Measurements from ENCODE around the gene RASGRP4.
"Not testable (repeated sequence)": the region's sequence is repeated elsewhere in the genome, so short reads cannot be mapped to it uniquely, and the experiment has no call there.

Gene RASGRP4

DNA sequence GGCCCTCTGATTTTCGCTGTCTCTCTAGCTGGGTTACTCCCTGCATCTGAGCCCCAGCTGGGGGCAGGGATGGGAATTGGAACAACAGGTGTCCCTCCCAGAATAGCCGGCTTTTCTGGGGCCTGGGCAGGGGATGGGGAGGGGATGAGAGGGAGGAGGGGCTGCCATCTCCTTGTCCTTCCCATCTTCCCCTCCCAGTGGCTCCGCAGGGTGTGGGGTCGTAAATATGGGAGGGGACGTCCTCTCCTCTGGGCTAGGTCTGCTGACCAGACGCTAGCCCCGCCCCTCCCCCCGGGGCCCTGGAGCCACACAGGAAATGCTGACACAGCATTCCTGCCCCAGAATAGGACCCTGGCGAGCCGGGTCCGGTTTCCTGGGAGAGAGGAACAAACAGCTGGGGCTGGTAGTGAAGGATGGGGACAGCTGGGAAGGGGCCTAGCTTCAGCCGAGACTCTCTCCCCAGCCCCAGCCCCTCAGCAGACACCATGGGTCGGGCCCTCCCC is 8.6 kb upstream of the RASGRP4 start:
- no peaks in the 10 kb centered on the region for H3K36me3 ChIP-seq (replicated peaks)
- peaks cover 10% of the 10 kb centered on the region for H3K27me3 ChIP-seq (replicated peaks)
- DNase-seq = no peak
- in situ Hi-C loops (cut with HindIII; ENCODE audit: low pct_ligation_motif_present, low sequenced_read_pairs) = no loop called here
- TF ChIP-seq CTCF (IDR thresholded peaks at IDR 0.05; ENCODE audit: low read depth, low read length, missing control alignments) = no peak
- no peak overlapping the region for H3K4me3 ChIP-seq (ENCODE audit: low read depth, low read length)
- no peak overlapping the region for H3K27ac ChIP-seq

DNA sequence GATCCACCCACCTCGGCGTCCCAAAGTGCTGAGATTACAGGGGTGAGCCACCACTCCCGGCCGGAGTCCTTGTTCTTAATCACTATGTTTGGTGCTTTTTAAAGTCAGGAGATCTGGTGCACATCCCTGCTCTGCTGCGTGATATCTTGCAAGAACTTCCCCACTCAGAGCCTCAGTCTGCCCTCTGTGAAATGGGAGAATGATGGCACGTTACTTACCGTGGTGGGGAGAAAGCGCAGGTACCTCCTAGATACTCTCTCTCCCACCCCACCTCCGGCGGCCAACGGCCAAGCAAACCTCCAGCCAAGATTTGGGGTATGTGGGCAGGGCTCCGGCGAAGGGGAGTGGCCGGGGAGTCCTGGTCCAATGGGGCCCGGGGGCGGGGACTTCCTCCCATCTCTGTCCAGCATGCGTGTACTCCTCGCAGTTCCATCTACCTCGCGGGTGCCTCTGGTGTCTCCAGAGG is 7.3 kb upstream of the RASGRP4 start, which contains the start of gene RYR1:
Gene RYR1 (plus strand): TSS at position 424 of the 466 bp plus-strand sequence. CDS start 139 bp downstream, outside the sequence.
- H3K4me3 ChIP-seq (ENCODE audit: low read depth, low read length) = no peak within 1 kb of the TSS

DNA sequence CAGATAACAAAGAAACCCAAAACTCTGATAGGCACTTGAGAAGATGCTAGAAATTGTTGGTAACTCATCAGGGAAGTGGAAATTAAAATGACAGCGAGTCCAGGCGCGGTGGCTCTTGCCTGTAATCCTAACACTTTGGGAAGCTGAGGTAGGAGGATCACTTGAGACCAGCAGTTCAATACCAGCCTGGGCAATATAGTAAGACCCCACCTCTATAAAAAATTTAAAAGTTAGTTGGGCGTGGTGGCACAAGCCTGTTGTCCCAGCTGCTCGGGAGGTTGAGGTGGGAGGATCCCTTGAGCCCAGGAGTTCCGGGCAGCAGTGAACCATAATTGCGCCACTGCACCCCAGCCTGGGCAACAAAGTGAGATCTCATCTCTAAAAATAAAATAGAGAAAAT is 4.9 kb upstream of the RASGRP4 start:
- no peak for DNase-seq
- no peak for TF ChIP-seq CTCF (IDR thresholded peaks at IDR 0.05; ENCODE audit: low read depth, low read length, missing control alignments)
- in situ Hi-C loops (cut with HindIII; ENCODE audit: low pct_ligation_motif_present, low sequenced_read_pairs) = no loop called here
- Histone ChIP-seq H3K36me3 (replicated peaks) (no peaks in the 10 kb centered on the region), H3K27ac (no peak overlapping the region), H3K4me3 (ENCODE audit: low read depth, low read length) (no peak overlapping the region), H3K27me3 (replicated peaks) (peaks cover 10% of the 10 kb centered on the region)

More for the DNA sequence above, 7.3 kb upstream of the RASGRP4 start, which contains the start of gene RYR1:
- Histone ChIP-seq H3K27me3 (replicated peaks) (peaks cover 10% of the 10 kb centered on the region), H3K36me3 (replicated peaks) (no peaks in the 10 kb centered on the region), H3K27ac (no peak within 1 kb of the TSS)
- no peak for TF ChIP-seq CTCF (IDR thresholded peaks at IDR 0.05; ENCODE audit: low read depth, low read length, missing control alignments)
- in situ Hi-C loops (cut with HindIII; ENCODE audit: low pct_ligation_motif_present, low sequenced_read_pairs) = no loop called here
- DNase-seq = peak; percentile 5

DNA sequence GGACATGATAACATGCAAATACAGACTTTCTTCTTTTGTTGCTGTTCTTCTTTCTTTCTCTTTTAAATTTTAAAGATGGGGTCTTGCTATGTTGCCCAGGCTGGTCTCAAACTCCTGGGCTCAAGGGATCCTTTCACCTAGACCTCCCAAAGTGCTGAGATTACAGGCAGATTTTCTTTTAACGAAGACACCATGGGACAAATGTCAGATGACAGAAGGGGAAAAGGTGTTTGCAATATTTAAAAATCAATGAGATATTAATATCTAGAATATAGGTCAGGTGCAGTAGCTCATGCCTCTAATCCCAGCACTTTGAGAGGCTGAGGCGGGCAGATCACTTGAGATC is 3.8 kb upstream of the RASGRP4 start:
- Histone ChIP-seq H3K27ac (no peak overlapping the region), H3K27me3 (replicated peaks) (peaks cover 10% of the 10 kb centered on the region), H3K4me3 (ENCODE audit: low read depth, low read length) (no peak overlapping the region), H3K36me3 (replicated peaks) (no peaks in the 10 kb centered on the region)
- no peak for DNase-seq
- no peak for TF ChIP-seq CTCF (IDR thresholded peaks at IDR 0.05; ENCODE audit: low read depth, low read length, missing control alignments)
- in situ Hi-C loops (cut with HindIII; ENCODE audit: low pct_ligation_motif_present, low sequenced_read_pairs) = no loop called here

GRCh38 chr19:38429055-38429810 is 3.2 kb upstream of the RASGRP4 start:
- no peak for DNase-seq
- H3K4me3 ChIP-seq (ENCODE audit: low read depth, low read length) = no peak overlapping the region
- peaks cover 7% of the 10 kb centered on the region for H3K27me3 ChIP-seq (replicated peaks)
- in situ Hi-C loops (cut with HindIII; ENCODE audit: low pct_ligation_motif_present, low sequenced_read_pairs) = no loop called here
- TF ChIP-seq CTCF (IDR thresholded peaks at IDR 0.05; ENCODE audit: low read depth, low read length, missing control alignments) = no peak
- no peaks in the 10 kb centered on the region for H3K36me3 ChIP-seq (replicated peaks)
- H3K27ac ChIP-seq = no peak overlapping the region

DNA sequence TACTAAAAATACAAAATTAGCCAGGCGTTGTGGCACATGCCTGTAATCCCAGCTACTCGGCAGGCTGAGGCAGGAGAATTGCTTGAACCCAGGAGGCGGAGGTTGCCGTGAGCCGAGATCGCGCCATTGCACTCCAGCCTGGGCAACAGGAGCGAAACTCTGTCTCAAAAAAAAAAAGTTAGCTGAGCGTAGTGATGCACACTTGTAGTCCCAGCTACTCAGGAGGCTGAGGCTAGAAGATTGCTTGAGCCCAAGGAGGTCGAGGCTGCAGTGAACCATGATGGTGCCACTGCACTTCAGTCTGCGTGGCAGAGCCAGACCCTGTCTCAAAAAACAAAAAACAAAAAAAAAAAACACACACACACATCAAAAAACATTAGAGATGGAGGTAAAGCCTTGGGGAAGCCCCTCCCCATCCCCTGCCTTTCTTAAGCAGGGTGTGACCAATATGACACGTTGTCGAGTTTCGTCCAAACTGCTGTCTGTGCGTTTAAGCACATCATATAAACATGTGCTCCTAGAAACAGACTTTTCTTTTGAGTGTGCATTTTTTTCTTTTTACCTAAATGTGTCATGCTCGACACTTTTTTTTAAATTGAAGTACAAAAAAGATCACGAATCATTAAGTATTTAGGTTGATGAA is 1.1 kb upstream of the RASGRP4 start:
- H3K36me3 ChIP-seq (replicated peaks); in situ Hi-C loops (cut with HindIII; ENCODE audit: low pct_ligation_motif_present, low sequenced_read_pairs); DNase-seq; H3K27me3 ChIP-seq (replicated peaks); H3K27ac ChIP-seq; H3K4me3 ChIP-seq (ENCODE audit: low read depth, low read length): not testable (repeated sequence)

All from brain microvascular endothelial cell (primary cell).